ENCODE measurements around the gene ELK3. TPM values are rescaled to one million over a fixed set of nuclear protein-coding genes. Genes with fewer than 3 reads are reported as not detected.

Gene ELK3
- total and polyA plus RNA-seq, 2 of the 13 experiments (the other 11 are each of a cell fraction or from before 2014, with no cell fraction given), result 2.9 to 3.2 TPM

DNA sequence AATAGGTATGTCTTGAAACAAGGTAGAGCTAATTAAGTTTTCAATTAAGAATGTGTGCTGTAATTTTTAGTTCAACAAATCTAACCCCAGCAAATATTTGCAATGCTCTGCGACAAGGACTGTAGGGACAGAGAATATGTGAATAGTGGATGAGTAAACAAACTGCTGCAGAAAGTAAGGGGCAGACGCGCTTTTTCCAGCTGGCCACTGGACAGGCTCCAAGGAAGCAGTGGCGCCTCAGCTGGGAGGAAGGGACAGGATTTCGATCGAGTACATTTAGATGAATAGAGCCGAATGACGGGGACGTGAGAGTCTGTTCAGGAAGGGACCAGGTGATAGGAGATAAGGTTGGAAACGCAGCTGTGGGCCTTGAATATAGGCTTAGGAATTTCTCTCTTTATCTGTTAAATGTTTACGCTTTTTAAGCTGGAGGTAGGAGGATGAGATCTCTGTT, 69.3 kb downstream of the ELK3 start (continued):
- TF ChIP-seq ZSCAN29 (CRISPR knock-in tag; conservative IDR thresholded peaks at IDR 0.05) (0 out of 2 replicates have a peak, but pooled peaks have one; percentile 59), RARA (CRISPR knock-in tag; IDR thresholded peaks at IDR 0.05) (peak; percentile 50), ATAD3A (CRISPR knock-in tag; IDR thresholded peaks at IDR 0.05) (no peak), HMG20B (CRISPR knock-in tag; conservative IDR thresholded peaks at IDR 0.05) (peak; percentile 77; the same call in 1 of the 2 replicates), ZNF24 (IDR thresholded peaks at IDR 0.05) (no peak), ATM (IDR thresholded peaks at IDR 0.05; ENCODE audit: borderline replicate concordance) (no peak), FOXJ3 (CRISPR knock-in tag; IDR thresholded peaks at IDR 0.05; ENCODE audit: borderline replicate concordance) (peak; percentile 68; the same call in 1 of the 2 replicates), ELF3 (CRISPR knock-in tag; IDR thresholded peaks at IDR 0.05) (peak; percentile 85), ZBTB2 (CRISPR knock-in tag; IDR thresholded peaks at IDR 0.05; ENCODE audit: low read depth) (no peak), E2F2 (CRISPR knock-in tag; IDR thresholded peaks at IDR 0.05; ENCODE audit: borderline replicate concordance) (no peak), ZC3H4 (CRISPR knock-in tag; IDR thresholded peaks at IDR 0.05; ENCODE audit: borderline replicate concordance) (no peak), MED1 (CRISPR knock-in tag; IDR thresholded peaks at IDR 0.05) (peak; percentile 80), FOSL2 (CRISPR knock-in tag; IDR thresholded peaks at IDR 0.05) (peak; percentile 62), ZNF883 (CRISPR knock-in tag; IDR thresholded peaks at IDR 0.05; ENCODE audit: not compliant biosample characterization) (no peak), ZNF335 (CRISPR knock-in tag; IDR thresholded peaks at IDR 0.05) (no peak), RXRA (CRISPR knock-in tag; IDR thresholded peaks at IDR 0.05) (peak; percentile 26; the same call in 1 of the 2 replicates), ZFY (CRISPR knock-in tag; IDR thresholded peaks at IDR 0.05) (no peak), ZNF282 (IDR thresholded peaks at IDR 0.05; ENCODE audit: partially characterized antibody) (no peak), POGZ (CRISPR knock-in tag; IDR thresholded peaks at IDR 0.05) (peak; percentile 72; the same call in 1 of the 2 replicates), RXRB (CRISPR knock-in tag; IDR thresholded peaks at IDR 0.05; ENCODE audit: borderline replicate concordance) (peak; percentile 79), ZKSCAN8 (CRISPR knock-in tag; IDR thresholded peaks at IDR 0.05; ENCODE audit: borderline replicate concordance) (0 out of 2 replicates have a peak, but pooled peaks have one; percentile 65), SOX6 (IDR thresholded peaks at IDR 0.05) (no peak), SOX6 (CRISPR knock-in tag; IDR thresholded peaks at IDR 0.05) (peak; percentile 76; the same call in 1 of the 2 replicates), ZNF232 (CRISPR knock-in tag; IDR thresholded peaks at IDR 0.05; ENCODE audit: borderline replicate concordance) (peak; percentile 89; the same call in 1 of the 2 replicates), BCL6 (CRISPR knock-in tag; IDR thresholded peaks at IDR 0.05) (peak; percentile 60), TCF7 (IDR thresholded peaks at IDR 0.05; ENCODE audit: low read depth) (peak; percentile 91), ZNF761 (CRISPR knock-in tag; conservative IDR thresholded peaks at IDR 0.05) (no peak), RBM39 (IDR thresholded peaks at IDR 0.05; ENCODE audit: low read depth, low read length, poor library complexity, severe bottlenecking) (no peak), HMG20A (CRISPR knock-in tag; IDR thresholded peaks at IDR 0.05; ENCODE audit: borderline replicate concordance) (peak; percentile 75; the same call in 1 of the 2 replicates)
- TF ChIP-seq, protein P1, sequence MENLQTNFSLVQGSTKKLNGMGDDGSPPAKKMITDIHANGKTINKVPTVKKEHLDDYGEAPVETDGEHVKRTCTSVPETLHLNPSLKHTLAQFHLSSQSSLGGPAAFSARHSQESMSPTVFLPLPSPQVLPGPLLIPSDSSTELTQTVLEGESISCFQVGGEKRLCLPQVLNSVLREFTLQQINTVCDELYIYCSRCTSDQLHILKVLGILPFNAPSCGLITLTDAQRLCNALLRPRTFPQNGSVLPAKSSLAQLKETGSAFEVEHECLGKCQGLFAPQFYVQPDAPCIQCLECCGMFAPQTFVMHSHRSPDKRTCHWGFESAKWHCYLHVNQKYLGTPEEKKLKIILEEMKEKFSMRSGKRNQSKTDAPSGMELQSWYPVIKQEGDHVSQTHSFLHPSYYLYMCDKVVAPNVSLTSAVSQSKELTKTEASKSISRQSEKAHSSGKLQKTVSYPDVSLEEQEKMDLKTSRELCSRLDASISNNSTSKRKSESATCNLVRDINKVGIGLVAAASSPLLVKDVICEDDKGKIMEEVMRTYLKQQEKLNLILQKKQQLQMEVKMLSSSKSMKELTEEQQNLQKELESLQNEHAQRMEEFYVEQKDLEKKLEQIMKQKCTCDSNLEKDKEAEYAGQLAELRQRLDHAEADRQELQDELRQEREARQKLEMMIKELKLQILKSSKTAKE (CRISPR knock-in tag; IDR thresholded peaks at IDR 0.05; ENCODE audit: borderline replicate concordance), result peak; percentile 79

Data from HepG2 (cell line).